Measurements from ENCODE around the gene TBC1D21. TPM values are rescaled to one million over a fixed set of nuclear protein-coding genes. Genes with fewer than 3 reads are reported as not detected.

The TBC1D21 gene
- total RNA-seq, 2 experiments from 2014 or later = not detected

DNA sequence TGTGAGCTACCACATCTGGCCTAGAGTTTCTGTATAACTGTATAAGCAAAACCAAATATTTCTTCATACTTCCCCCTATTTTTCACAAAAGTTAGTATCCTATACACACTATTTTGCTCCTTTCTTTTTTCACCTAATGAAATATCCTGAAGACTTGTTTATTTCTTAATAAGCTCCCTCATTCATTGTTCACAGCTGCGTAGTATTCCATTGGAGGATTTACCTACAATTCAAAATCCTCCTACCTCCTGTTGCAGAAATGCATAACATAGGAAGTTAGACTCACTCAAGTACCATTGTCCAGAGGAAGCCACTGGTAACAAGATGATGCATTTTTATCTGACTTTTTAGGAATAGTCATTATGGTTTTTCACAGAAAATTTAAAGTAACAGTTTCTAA is 29.6 kb upstream of the TBC1D21 start:
- H3K4me3 ChIP-seq (ENCODE audit: low read length) = no peak overlapping the region
- Mint-ChIP-seq H3K27ac (no peak overlapping the region), H3K27me3 (peaks cover 30% of the 10 kb centered on the region), H3K36me3 (ENCODE audit: low read depth) (no peaks in the 10 kb centered on the region), H3K4me1 (ENCODE audit: low read depth) (no peaks in the 10 kb centered on the region), H3K9me3 (peaks cover 2% of the 10 kb centered on the region), H3K4me3 (no peak overlapping the region)
- DNase-seq (no peak), ATAC-seq (ENCODE audit: poor library complexity) (no peak)
- H3K27ac ChIP-seq (ENCODE audit: low read depth in 1 of 2, low read length in 2 of 2) = no peak overlapping the region
- peaks cover 19 to 20% of the 10 kb centered on the region in 2 experiments for H3K27me3 ChIP-seq (ENCODE audit: control insufficient read depth in 1 of 2, insufficient read depth in 2 of 2, low read length in 2 of 2)
- intact Hi-C loops (cut with DNase I, micrococcal nuclease) = no loop called here
- H3K4me1 ChIP-seq (ENCODE audit: insufficient read depth, low read length) = no peaks in the 10 kb centered on the region
- no peaks in the 10 kb centered on the region for H3K36me3 ChIP-seq (ENCODE audit: insufficient read depth, low read length)
- no peaks in the 10 kb centered on the region for H3K9me3 ChIP-seq (ENCODE audit: control insufficient read depth in 1 of 2, insufficient read depth in 1 of 2, low read length in 2 of 2)
- CTCF ChIA-PET = no interaction called here
- TF ChIP-seq, protein P1, sequence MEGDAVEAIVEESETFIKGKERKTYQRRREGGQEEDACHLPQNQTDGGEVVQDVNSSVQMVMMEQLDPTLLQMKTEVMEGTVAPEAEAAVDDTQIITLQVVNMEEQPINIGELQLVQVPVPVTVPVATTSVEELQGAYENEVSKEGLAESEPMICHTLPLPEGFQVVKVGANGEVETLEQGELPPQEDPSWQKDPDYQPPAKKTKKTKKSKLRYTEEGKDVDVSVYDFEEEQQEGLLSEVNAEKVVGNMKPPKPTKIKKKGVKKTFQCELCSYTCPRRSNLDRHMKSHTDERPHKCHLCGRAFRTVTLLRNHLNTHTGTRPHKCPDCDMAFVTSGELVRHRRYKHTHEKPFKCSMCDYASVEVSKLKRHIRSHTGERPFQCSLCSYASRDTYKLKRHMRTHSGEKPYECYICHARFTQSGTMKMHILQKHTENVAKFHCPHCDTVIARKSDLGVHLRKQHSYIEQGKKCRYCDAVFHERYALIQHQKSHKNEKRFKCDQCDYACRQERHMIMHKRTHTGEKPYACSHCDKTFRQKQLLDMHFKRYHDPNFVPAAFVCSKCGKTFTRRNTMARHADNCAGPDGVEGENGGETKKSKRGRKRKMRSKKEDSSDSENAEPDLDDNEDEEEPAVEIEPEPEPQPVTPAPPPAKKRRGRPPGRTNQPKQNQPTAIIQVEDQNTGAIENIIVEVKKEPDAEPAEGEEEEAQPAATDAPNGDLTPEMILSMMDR (IDR thresholded peaks at IDR 0.05) = no peak
- POLR2A ChIA-PET = no interaction called here

DNA sequence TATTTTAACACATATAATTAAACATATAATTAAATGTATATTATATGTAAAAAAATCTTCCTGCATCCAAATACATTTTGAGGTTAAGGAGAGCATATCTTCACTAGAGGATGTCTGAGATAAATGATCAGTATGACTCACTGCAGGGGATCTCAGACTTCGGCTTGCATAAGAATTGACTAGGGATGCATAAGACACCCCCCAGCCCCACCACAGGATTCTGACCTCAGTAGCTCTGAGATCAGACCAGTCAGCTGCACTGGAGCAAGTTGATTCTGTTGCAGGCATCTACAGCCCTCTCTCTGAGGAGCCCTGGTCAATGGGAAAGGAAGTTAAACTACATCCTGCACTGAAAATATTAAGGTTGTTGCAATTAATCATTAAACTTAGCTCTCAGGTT is 29.0 kb upstream of the TBC1D21 start:
- H3K27me3 ChIP-seq (ENCODE audit: control insufficient read depth in 1 of 2, insufficient read depth in 2 of 2, low read length in 2 of 2) = peaks cover 21 to 22% of the 10 kb centered on the region in 2 experiments
- POLR2A ChIA-PET = no interaction called here
- Mint-ChIP-seq H3K4me1 (ENCODE audit: low read depth) (no peaks in the 10 kb centered on the region), H3K4me3 (no peak overlapping the region), H3K27ac (no peak overlapping the region), H3K9me3 (peaks cover 2% of the 10 kb centered on the region), H3K36me3 (ENCODE audit: low read depth) (no peaks in the 10 kb centered on the region), H3K27me3 (peaks cover 25% of the 10 kb centered on the region)
- H3K36me3 ChIP-seq (ENCODE audit: insufficient read depth, low read length) = no peaks in the 10 kb centered on the region
- no peak overlapping the region for H3K27ac ChIP-seq (ENCODE audit: low read depth in 1 of 2, low read length in 2 of 2)
- CTCF ChIA-PET = no interaction called here
- H3K4me3 ChIP-seq (ENCODE audit: low read length) = no peak overlapping the region
- H3K9me3 ChIP-seq (ENCODE audit: control insufficient read depth in 1 of 2, insufficient read depth in 1 of 2, low read length in 2 of 2) = no peaks in the 10 kb centered on the region
- TF ChIP-seq, protein P1 (IDR thresholded peaks at IDR 0.05) = no peak
- intact Hi-C loops (cut with DNase I, micrococcal nuclease) = no loop called here
- no peaks in the 10 kb centered on the region for H3K4me1 ChIP-seq (ENCODE audit: insufficient read depth, low read length)
- DNase-seq (no peak), ATAC-seq (ENCODE audit: poor library complexity) (no peak)

DNA sequence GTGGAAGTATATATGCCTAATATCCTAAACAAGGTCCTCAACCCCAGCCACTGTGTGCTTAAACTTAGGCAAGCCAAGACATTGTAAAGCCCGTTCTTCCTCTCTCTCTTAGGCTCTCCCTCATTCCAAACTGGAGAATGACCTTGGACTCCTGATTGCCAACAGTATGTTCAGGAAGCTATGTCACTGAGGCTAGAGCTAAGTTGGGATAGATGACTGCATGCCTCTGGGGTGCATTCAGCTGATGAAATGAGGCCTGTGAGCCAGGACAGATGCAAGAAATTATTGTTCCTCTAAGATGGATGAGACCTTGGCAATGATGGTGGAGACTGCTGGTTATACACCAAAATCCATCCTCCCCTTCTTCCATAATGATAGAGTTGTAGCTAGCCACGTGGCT is 27.9 kb upstream of the TBC1D21 start:
- no peaks in the 10 kb centered on the region for H3K9me3 ChIP-seq (ENCODE audit: control insufficient read depth in 1 of 2, insufficient read depth in 1 of 2, low read length in 2 of 2)
- CTCF ChIA-PET = no interaction called here
- TF ChIP-seq, protein P1 (IDR thresholded peaks at IDR 0.05) = no peak
- intact Hi-C loops (cut with DNase I, micrococcal nuclease) = no loop called here
- H3K36me3 ChIP-seq (ENCODE audit: insufficient read depth, low read length) = no peaks in the 10 kb centered on the region
- DNase-seq (no peak), ATAC-seq (ENCODE audit: poor library complexity) (no peak)
- H3K36me3 Mint-ChIP-seq (ENCODE audit: low read depth) = no peaks in the 10 kb centered on the region
- H3K27ac Mint-ChIP-seq = no peak overlapping the region
- H3K4me3 Mint-ChIP-seq = no peak overlapping the region
- no peak overlapping the region for H3K4me3 ChIP-seq (ENCODE audit: low read length)
- POLR2A ChIA-PET = no interaction called here
- no peaks in the 10 kb centered on the region for H3K4me1 Mint-ChIP-seq (ENCODE audit: low read depth)
- H3K27ac ChIP-seq (ENCODE audit: low read depth in 1 of 2, low read length in 2 of 2) = no peak overlapping the region
- H3K4me1 ChIP-seq (ENCODE audit: insufficient read depth, low read length) = no peaks in the 10 kb centered on the region
- H3K9me3 Mint-ChIP-seq = peaks cover 2% of the 10 kb centered on the region
- peaks cover 18 to 25% of the 10 kb centered on the region in 2 experiments for H3K27me3 ChIP-seq (ENCODE audit: control insufficient read depth in 1 of 2, insufficient read depth in 2 of 2, low read length in 2 of 2)
- H3K27me3 Mint-ChIP-seq = peaks cover 28% of the 10 kb centered on the region

Data from CD4-positive, alpha-beta T cell (primary cell).